NT2/D1 (cell line): ENCODE results near the gene NADK2.
"Not testable (repeated sequence)": the region's sequence is repeated elsewhere in the genome, so short reads cannot be mapped to it uniquely, and the experiment has no call there.

Experiments
- DNase-seq: peaks from one replicate; pipeline ENCODE4 v3.0.0-alpha.2; 2011; ENCODE audit warnings: low read depth, low spot score
- H3K27me3 ChIP-seq: 2 replicates; pipeline ENCODE4 v1.6.0; 2011; ENCODE audit warnings: mild to moderate bottlenecking; ENCODE audit not compliant: insufficient read length, insufficient read depth
- H3K36me3 ChIP-seq: 2 replicates; pipeline ENCODE4 v1.6.1; 2011; ENCODE audit warnings: mild to moderate bottlenecking, low read length, mixed read lengths; ENCODE audit not compliant: insufficient read depth, insufficient read length
- H3K4me1 ChIP-seq: 2 replicates; pipeline ENCODE4 v1.5.1; 2011; ENCODE audit not compliant: insufficient read depth, insufficient read length
- H3K4me3 ChIP-seq: 2 replicates; pipeline ENCODE4 v1.5.1; 2011; ENCODE audit warnings: low read depth; ENCODE audit not compliant: insufficient read length
- H3K9ac ChIP-seq: 2 replicates; pipeline ENCODE4 v1.6.0; 2011; ENCODE audit warnings: low read depth; ENCODE audit not compliant: insufficient read length
- H3K9me3 ChIP-seq: 2 replicates; pipeline ENCODE4 v1.5.1; 2011; ENCODE audit warnings: mild to moderate bottlenecking, low read length; ENCODE audit not compliant: insufficient read depth
- SUZ12 ChIP-seq: IDR thresholded peaks from 2 replicates; pipeline ENCODE4 v1.6.1; 2011; ENCODE audit not compliant: insufficient read length, insufficient read depth; ENCODE audit errors: extremely low read depth
- YY1 ChIP-seq: IDR thresholded peaks from 2 replicates; pipeline ENCODE4 v1.6.1; 2011; ENCODE audit not compliant: insufficient read length, insufficient read depth
- ZNF274 ChIP-seq: IDR thresholded peaks from 2 replicates; pipeline ENCODE4 v1.6.1; 2011; ENCODE audit warnings: mild to moderate bottlenecking, low read depth, low read length

The NADK2 gene

DNA sequence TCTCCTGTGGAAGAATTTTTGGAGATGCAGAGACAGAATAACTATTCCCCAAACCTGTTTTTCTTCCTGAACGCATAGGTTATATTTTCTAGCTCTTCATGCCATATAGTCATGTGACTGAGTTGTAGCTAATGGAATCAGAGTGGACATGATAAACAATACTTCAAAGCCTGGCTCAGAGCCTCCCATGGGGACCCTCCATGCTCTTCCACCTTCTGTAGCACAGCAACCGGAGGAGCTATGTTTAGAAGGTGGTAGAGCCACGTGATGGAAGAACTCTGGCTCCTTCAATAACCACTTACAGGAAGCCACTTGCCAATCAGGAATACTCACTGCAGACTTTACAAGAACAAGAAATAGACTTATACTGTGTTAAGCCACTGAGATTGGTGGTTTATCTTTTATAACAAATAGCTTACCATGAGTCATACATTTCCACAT is 39.2 kb downstream of the NADK2 start:
- no peaks in the 10 kb centered on the region for H3K9me3 ChIP-seq
- no peaks in the 10 kb centered on the region for H3K27me3 ChIP-seq
- no peak for TF ChIP-seq ZNF274
- TF ChIP-seq SUZ12 = no peak
- no peak for TF ChIP-seq YY1
- peaks cover under 1% of the 10 kb centered on the region for H3K36me3 ChIP-seq
- H3K4me1 ChIP-seq = no peaks in the 10 kb centered on the region
- DNase-seq = no peak
- H3K4me3 ChIP-seq = no peak overlapping the region
- no peak overlapping the region for H3K9ac ChIP-seq

DNA sequence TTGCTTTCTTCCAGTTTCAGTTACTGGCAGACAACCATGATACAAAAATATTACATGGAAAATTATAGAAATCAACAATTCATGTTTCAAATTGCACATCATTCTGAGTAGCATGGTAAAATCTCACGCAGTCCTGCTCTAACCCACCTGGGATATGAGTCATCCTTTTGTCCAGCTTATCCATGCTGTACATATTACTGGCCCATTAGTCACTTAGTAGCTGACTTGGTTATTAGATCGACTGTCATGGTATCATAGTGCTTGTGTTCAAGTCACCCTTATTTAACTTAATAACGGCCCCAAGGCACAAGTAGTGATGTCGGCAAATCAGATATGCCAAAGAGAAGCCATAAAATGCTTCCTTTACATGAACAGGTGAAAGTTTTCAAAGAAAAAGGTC is 41.2 kb downstream of the NADK2 start:
- Histone ChIP-seq H3K27me3 (no peaks in the 10 kb centered on the region), H3K9me3 (no peaks in the 10 kb centered on the region), H3K36me3 (peaks cover 9% of the 10 kb centered on the region), H3K4me1 (no peaks in the 10 kb centered on the region), H3K4me3 (no peak overlapping the region), H3K9ac (no peak overlapping the region)
- TF ChIP-seq YY1 (no peak), SUZ12 (no peak), ZNF274 (no peak)
- DNase-seq = no peak

DNA sequence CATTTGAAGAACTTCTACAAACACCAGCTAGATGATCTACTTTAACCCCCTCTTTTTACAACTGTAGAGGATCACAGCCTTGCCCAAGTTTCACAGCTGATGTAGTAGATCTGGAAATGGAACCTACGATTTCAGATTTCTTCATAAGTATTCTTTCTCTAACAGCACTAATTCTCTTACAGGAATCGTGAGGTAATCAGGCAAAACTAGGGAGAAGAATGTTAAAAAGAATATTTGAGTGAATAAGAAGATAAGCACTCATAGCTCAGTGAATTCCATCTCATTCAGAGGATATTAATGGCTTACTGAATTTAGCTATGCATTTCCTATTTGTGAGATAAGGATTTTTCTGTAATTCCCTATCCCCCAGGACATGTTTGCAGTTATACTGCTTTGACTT is 42.1 kb downstream of the NADK2 start:
- Histone ChIP-seq H3K4me1 (no peaks in the 10 kb centered on the region), H3K9me3 (no peaks in the 10 kb centered on the region), H3K36me3 (peaks cover 15% of the 10 kb centered on the region), H3K27me3 (no peaks in the 10 kb centered on the region), H3K9ac (no peak overlapping the region), H3K4me3 (no peak overlapping the region)
- DNase-seq = no peak
- TF ChIP-seq YY1 (no peak), SUZ12 (no peak), ZNF274 (no peak)

DNA sequence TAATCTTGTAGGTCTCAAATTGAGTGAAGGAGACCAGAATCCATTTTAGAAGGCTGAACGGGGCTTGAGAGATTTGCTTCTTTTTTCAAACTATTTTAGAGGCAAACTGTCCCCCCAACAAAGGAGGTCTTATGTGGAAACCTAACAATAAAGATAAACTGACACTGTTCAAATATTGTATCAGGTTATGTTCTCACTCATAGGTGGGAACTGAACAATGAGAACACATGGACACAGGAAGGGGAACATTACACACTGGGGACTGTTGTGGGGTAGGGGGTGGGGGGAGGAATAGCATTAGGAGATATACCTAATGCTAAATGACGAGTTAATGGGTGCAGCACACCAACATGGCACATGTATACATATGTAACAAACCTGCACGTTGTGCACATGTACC is 42.9 kb downstream of the NADK2 start:
- H3K9me3 ChIP-seq, H3K27me3 ChIP-seq, H3K4me1 ChIP-seq, H3K9ac ChIP-seq, H3K4me3 ChIP-seq, DNase-seq: not testable (repeated sequence)
- peaks cover 15% of the 10 kb centered on the region for H3K36me3 ChIP-seq

DNA sequence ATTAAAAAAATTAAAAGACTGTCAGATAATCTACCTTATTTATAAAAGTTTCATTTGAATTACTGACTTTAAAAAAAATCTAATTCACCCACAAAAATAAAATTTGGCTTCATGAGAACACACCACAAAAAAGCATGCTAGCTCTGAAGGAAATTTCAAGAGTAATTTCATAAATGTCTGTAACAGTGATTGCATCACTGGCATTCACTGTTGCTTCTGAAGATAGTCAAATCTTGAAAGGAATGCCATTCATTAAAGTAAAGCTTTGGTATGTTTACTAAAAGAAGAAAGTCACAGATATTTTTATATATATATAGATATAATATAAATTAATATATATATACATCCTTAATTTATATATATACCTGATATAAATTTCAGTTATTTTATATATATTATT is 43.4 kb downstream of the NADK2 start:
- Histone ChIP-seq H3K36me3 (peaks cover 15% of the 10 kb centered on the region), H3K9ac (no peak overlapping the region), H3K4me3 (no peak overlapping the region), H3K4me1 (no peaks in the 10 kb centered on the region), H3K9me3 (no peaks in the 10 kb centered on the region), H3K27me3 (no peaks in the 10 kb centered on the region)
- no peak for DNase-seq
- TF ChIP-seq ZNF274 (no peak), SUZ12 (no peak), YY1 (no peak)

DNA sequence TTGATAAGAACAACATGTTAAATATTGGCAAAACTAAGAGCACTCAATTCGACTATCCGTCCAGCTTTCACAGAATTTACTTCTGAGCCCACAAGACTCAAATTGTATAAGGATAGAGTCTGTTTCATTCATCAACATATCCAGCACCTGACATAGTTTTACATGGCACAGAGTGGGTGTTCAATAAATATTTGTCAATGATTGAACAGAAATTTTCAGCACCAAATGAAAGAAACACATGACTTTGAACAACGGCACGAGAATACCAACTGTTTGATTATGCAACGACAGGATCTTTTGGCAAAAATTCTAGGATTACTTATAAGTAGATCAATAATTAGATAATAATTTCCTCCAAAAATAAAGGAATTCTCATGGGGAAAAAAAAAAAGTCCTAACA is 48.0 kb downstream of the NADK2 start:
- Histone ChIP-seq H3K4me3 (no peak overlapping the region), H3K36me3 (peaks cover 36% of the 10 kb centered on the region)
- TF ChIP-seq SUZ12 = no peak
- TF ChIP-seq ZNF274 = no peak
- TF ChIP-seq YY1 = no peak

DNA sequence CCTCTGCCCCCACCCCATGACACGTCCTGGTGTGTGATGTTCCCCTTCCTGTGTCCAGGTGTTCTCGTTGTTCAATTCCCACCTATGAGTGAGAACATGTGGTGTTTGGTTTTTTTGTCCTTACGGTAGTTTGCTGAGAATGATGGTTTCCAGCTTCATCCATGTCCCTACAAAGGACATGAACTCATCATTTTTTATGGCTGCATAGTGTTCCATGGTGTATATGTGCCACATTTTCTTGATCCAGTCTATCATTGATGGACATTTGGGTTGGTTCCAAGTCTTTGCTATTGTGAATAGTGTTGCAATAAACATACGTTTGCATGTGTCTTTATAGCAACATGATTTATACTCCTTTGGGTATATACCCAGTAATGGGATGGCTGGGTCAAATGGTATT is 57.3 kb downstream of the NADK2 start:
- not testable (repeated sequence) for H3K9me3 ChIP-seq, H3K9ac ChIP-seq, H3K27me3 ChIP-seq, H3K4me1 ChIP-seq, DNase-seq, H3K4me3 ChIP-seq
- H3K36me3 ChIP-seq = peaks cover 26% of the 10 kb centered on the region

More for the DNA sequence above, 48.0 kb downstream of the NADK2 start:
- Histone ChIP-seq H3K9ac (no peak overlapping the region), H3K4me1 (no peaks in the 10 kb centered on the region), H3K9me3 (no peaks in the 10 kb centered on the region; the same call in 1 of the 2 replicates), H3K27me3 (no peaks in the 10 kb centered on the region)
- no peak for DNase-seq

DNA sequence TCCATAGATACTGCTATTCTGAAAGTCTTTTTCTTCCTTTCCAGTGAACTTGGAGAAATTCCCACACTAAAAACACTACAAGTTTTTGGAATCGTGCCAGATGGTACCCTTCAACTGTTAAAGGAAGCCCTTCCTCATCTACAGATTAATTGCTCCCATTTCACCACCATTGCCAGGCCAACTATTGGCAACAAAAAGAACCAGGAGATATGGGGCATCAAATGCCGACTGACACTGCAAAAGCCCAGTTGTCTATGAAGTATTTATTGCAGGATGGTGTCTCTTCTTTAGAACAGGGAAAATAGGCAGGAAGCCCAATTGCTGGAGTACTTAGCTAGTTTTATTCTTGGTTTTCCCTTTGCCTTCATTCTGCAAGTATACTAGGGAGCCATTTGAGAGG is 60.0 kb downstream of the NADK2 start:
- H3K4me3 ChIP-seq = no peak overlapping the region
- TF ChIP-seq ZNF274 (no peak), YY1 (no peak), SUZ12 (no peak)
- no peaks in the 10 kb centered on the region for H3K9me3 ChIP-seq
- H3K4me1 ChIP-seq = no peaks in the 10 kb centered on the region
- H3K36me3 ChIP-seq = peaks cover 50% of the 10 kb centered on the region
- no peak for DNase-seq
- H3K9ac ChIP-seq = no peak overlapping the region
- no peaks in the 10 kb centered on the region for H3K27me3 ChIP-seq
